C1 segment of cervical spinal cord (tissue), 14 donors: ENCODE results near the gene MOV10L1.

Source experiments
- DNase-seq, 14 donors: peaks; one replicate each; lab custom pipeline; 2025; lab: John Stamatoyannopoulos, UW

Gene MOV10L1

GRCh38 chr22:50104141-50104544 is 14.3 kb downstream of the MOV10L1 start:
- DNase-seq = no peak

GRCh38 chr22:50105208-50106100 is 15.6 kb downstream of the MOV10L1 start:
- peak in 1 of 14 donors; percentile 5 for DNase-seq

- no peak for DNase-seq
These were observed 17.7 kb downstream of the MOV10L1 start for GRCh38 chr22:50107529-50107928.

- DNase-seq = no peak
These were observed 21.2 kb downstream of the MOV10L1 start for GRCh38 chr22:50111056-50111455.

- peak in 3 of 14 donors; percentile 34 to 40 (median 39) for DNase-seq
These were observed 22.6 kb downstream of the MOV10L1 start for GRCh38 chr22:50112151-50113118.

GRCh38 chr22:50114221-50115021 is 24.6 kb downstream of the MOV10L1 start:
- no peak for DNase-seq

- no peak for DNase-seq
These were observed 25.9 kb downstream of the MOV10L1 start for GRCh38 chr22:50115693-50116092.

GRCh38 chr22:50117168-50117762 is 27.5 kb downstream of the MOV10L1 start:
- DNase-seq = no peak

GRCh38 chr22:50118129-50118528 is 28.3 kb downstream of the MOV10L1 start:
- no peak for DNase-seq

- no peak for DNase-seq
These were observed 28.9 kb downstream of the MOV10L1 start for GRCh38 chr22:50118557-50119168.

GRCh38 chr22:50119169-50119767 is 29.5 kb downstream of the MOV10L1 start:
- DNase-seq = no peak

- no peak for DNase-seq
These were observed 30.0 kb downstream of the MOV10L1 start for GRCh38 chr22:50119768-50120251.

GRCh38 chr22:50121202-50121740 is 31.5 kb downstream of the MOV10L1 start:
- DNase-seq = no peak

GRCh38 chr22:50123119-50123518 is 33.3 kb downstream of the MOV10L1 start:
- no peak for DNase-seq

- DNase-seq = no peak
These were observed 35.2 kb downstream of the MOV10L1 start for GRCh38 chr22:50125029-50125428.

GRCh38 chr22:50129121-50129736 is 39.4 kb downstream of the MOV10L1 start:
- DNase-seq = no peak

GRCh38 chr22:50131894-50132293 is 42.1 kb downstream of the MOV10L1 start:
- DNase-seq = no peak

- DNase-seq = no peak
These were observed 44.7 kb downstream of the MOV10L1 start for GRCh38 chr22:50134481-50134880.

- no peak for DNase-seq
These were observed 46.8 kb downstream of the MOV10L1 start for GRCh38 chr22:50136581-50137015.
